HepG2 (cell line): Measurements from ENCODE around the gene NHERF2. TPM values are rescaled to one million over a fixed set of nuclear protein-coding genes. Genes with fewer than 3 reads are reported as not detected.

Experiments
- CSRNP2 ChIP-seq: sonication (generic); formaldehyde crosslinking; conservative IDR thresholded peaks from 2 replicates; pipeline ENCODE4 v1.8.0; 2022; ENCODE audit warnings: low read depth, missing genetic modification reagents
- ELF1 ChIP-seq: sonication (generic); formaldehyde crosslinking; IDR thresholded peaks from 2 replicates; pipeline ENCODE4 v1.4.0; 2020; ENCODE audit warnings: missing genetic modification reagents
- GZF1 ChIP-seq: sonication (generic); formaldehyde crosslinking; IDR thresholded peaks from 2 replicates; pipeline ENCODE4 v1.5.1; 2020; ENCODE audit warnings: mild to moderate bottlenecking, missing genetic modification reagents
- HMGA1 ChIP-seq: sonication (generic); formaldehyde crosslinking; conservative IDR thresholded peaks from 2 replicates; pipeline ENCODE4 v1.4.0; 2020; ENCODE audit warnings: missing genetic modification reagents
- IRF9 ChIP-seq: sonication (generic); formaldehyde crosslinking; IDR thresholded peaks from 2 replicates; pipeline ENCODE4 v1.8.0; 2022; ENCODE audit warnings: missing genetic modification reagents, mild to moderate bottlenecking, borderline replicate concordance
- NAIF1 ChIP-seq: sonication (generic); formaldehyde crosslinking; IDR thresholded peaks from 2 replicates; pipeline ENCODE4 v1.5.0; 2020; ENCODE audit warnings: mild to moderate bottlenecking, missing genetic modification reagents, borderline replicate concordance
- POLR2AphosphoS5 ChIP-seq: IDR thresholded peaks from 2 replicates; pipeline ENCODE4 v1.6.1; 2012; ENCODE audit warnings: low read depth, low read length
- PRDM10 ChIP-seq: sonication (generic); formaldehyde crosslinking; IDR thresholded peaks from 2 replicates; pipeline ENCODE4 v1.4.0; 2020; ENCODE audit warnings: low read depth, missing genetic modification reagents
- RFXAP ChIP-seq: sonication (generic); formaldehyde crosslinking; IDR thresholded peaks from 2 replicates; pipeline ENCODE4 v1.4.0; 2020; ENCODE audit warnings: missing genetic modification reagents, borderline replicate concordance
- SNAI1 ChIP-seq: sonication (generic); formaldehyde crosslinking; IDR thresholded peaks from 2 replicates; pipeline ENCODE4 v1.5.0; 2020; ENCODE audit warnings: mild to moderate bottlenecking, missing genetic modification reagents, borderline replicate concordance
- SP4 ChIP-seq: sonication (generic); formaldehyde crosslinking; IDR thresholded peaks from 2 replicates; pipeline ENCODE4 v1.8.1; 2023; ENCODE audit warnings: mild to moderate bottlenecking, missing genetic modification reagents
- ZBTB21 ChIP-seq: sonication (generic); formaldehyde crosslinking; IDR thresholded peaks from 2 replicates; pipeline ENCODE4 v1.4.0; 2020; ENCODE audit warnings: missing genetic modification reagents
- ZBTB33 ChIP-seq: sonication (generic); formaldehyde crosslinking; IDR thresholded peaks from 2 replicates; pipeline ENCODE4 v1.4.0; 2020; ENCODE audit warnings: missing genetic modification reagents
- ZBTB38 ChIP-seq: sonication (generic); formaldehyde crosslinking; IDR thresholded peaks from 2 replicates; pipeline ENCODE4 v1.5.1; 2020; ENCODE audit warnings: mild to moderate bottlenecking, missing genetic modification reagents
- ZBTB44 ChIP-seq: sonication (generic); formaldehyde crosslinking; IDR thresholded peaks from 2 replicates; pipeline ENCODE4 v1.4.0; 2020; ENCODE audit warnings: missing genetic modification reagents
- ZKSCAN1 ChIP-seq: fragments of 150-350 bp; IDR thresholded peaks from 2 replicates; pipeline ENCODE4 v1.6.1; 2014; ENCODE audit warnings: low read length
- ZNF143 ChIP-seq: sonication (generic); formaldehyde crosslinking; IDR thresholded peaks from 2 replicates; pipeline ENCODE4 v1.4.0; 2020; ENCODE audit warnings: missing genetic modification reagents
- ZNF781 ChIP-seq: sonication (generic); formaldehyde crosslinking; IDR thresholded peaks from 2 replicates; pipeline ENCODE4 v1.5.1; 2020; ENCODE audit warnings: borderline replicate concordance, mild to moderate bottlenecking, missing genetic modification reagents; ENCODE audit errors: not compliant biosample characterization
- ZSCAN9 ChIP-seq: IDR thresholded peaks from 2 replicates; pipeline ENCODE4 v1.6.1; 2016; ENCODE audit warnings: borderline replicate concordance
- polyA plus RNA-seq, 8 experiments: library from polyadenylated mRNA; depleted of rRNA in 3 of 8; stranded (reverse) in 7 of 8; unstranded in 1 of 8; fragments of >200 nt; fragmentation: Illumina TruSeq in 4 of 8; extraction: Trizol in 4 of 8; gene quantifications; 2 replicates each; pipeline versions ENCODE4 v1.2.1 to v1.2.3, GENCODE V29; 2011 to 2016; ENCODE audit warnings: low read depth in 4 of 8, missing spikeins in 1 of 8, mixed read lengths in 1 of 8; ENCODE audit not compliant: insufficient read depth in 1 of 8
- total RNA-seq, 5 experiments: library from RNA; depleted of rRNA; stranded (reverse); fragments of >200 nt; fragmentation: Illumina TruSeq; extraction: Trizol; gene quantifications; 2 replicates each; pipeline ENCODE4 v1.2.3, GENCODE V29; 2016; ENCODE audit warnings: low read depth in 1 of 5

NHERF2 gene
- total and polyA plus RNA-seq, 2 of the 13 experiments (the other 11 are each of a cell fraction or from before 2014, with no cell fraction given) = 23.7 to 39.3 TPM

- TF ChIP-seq ZNF143 = peak; percentile 97
- no peak for TF ChIP-seq ZSCAN9 (CRISPR knock-in tag)
- TF ChIP-seq ZBTB44 (CRISPR knock-in tag) = no peak
- TF ChIP-seq POLR2AphosphoS5 = peak; percentile 29
- peak; percentile 93 for TF ChIP-seq ELF1 (CRISPR knock-in tag)
- no peak for TF ChIP-seq HMGA1 (CRISPR knock-in tag)
- TF ChIP-seq IRF9 = no peak
- no peak for TF ChIP-seq ZBTB21 (CRISPR knock-in tag)
- no peak for TF ChIP-seq ZKSCAN1
- TF ChIP-seq CSRNP2 (CRISPR knock-in tag) = no peak
- peak; percentile 73 for TF ChIP-seq ZNF781
- peak; percentile 70 for TF ChIP-seq PRDM10 (CRISPR knock-in tag)
- TF ChIP-seq ZBTB33 = 0 out of 2 replicates have a peak, but pooled peaks have one; percentile 4
- no peak for TF ChIP-seq ZBTB38
- TF ChIP-seq NAIF1 = peak; percentile 91; the same call in 1 of the 2 replicates
- TF ChIP-seq RFXAP = no peak
- TF ChIP-seq GZF1 (CRISPR knock-in tag) = peak; percentile 59; the same call in 1 of the 2 replicates
- TF ChIP-seq SNAI1 = peak; percentile 57; the same call in 1 of the 2 replicates
- TF ChIP-seq SP4 (CRISPR knock-in tag) = peak; percentile 65; the same call in 1 of the 2 replicates
Observed at GRCh38 chr16:2047330-2048115, 20.8 kb downstream of the NHERF2 start, which contains the start of the genes NTHL1 and TSC2 (continued).
